Neural progenitor cell (in vitro differentiated cells): ENCODE data around the gene IGFLR1. TPM values are rescaled to one million over a fixed set of nuclear protein-coding genes. Genes with fewer than 3 reads are reported as not detected.

Experiments used
- DNase-seq: peaks from one replicate; pipeline ENCODE4 v3.0.0-alpha.2; 2016; ENCODE audit warnings: low spot score
- H2AFZ ChIP-seq: fragments of 200-600 bp; sonication (generic); replicated peaks from 2 replicates; pipeline ENCODE4 v1.6.1; 2016; ENCODE audit warnings: antibody characterized with exemption
- H3F3A ChIP-seq: fragments of 200-600 bp; sonication (generic); 2 replicates; pipeline ENCODE4 v1.6.1; 2016; ENCODE audit warnings: antibody characterized with exemption, low read depth
- H3K27ac ChIP-seq: fragments of 200-600 bp; sonication (generic); 2 replicates; pipeline ENCODE4 v1.5.1; 2016; ENCODE audit warnings: mild to moderate bottlenecking
- H3K27me3 ChIP-seq: fragments of 200-600 bp; sonication (generic); 2 replicates; pipeline ENCODE4 v1.6.1; 2016; ENCODE audit warnings: mild to moderate bottlenecking, moderate library complexity
- H3K36me3 ChIP-seq: fragments of 200-600 bp; sonication (generic); 2 replicates; pipeline ENCODE4 v1.5.1; 2016
- H3K4me1 ChIP-seq: fragments of 200-600 bp; sonication (generic); 2 replicates; pipeline ENCODE4 v1.6.1; 2016; ENCODE audit warnings: mixed run types
- H3K4me2 ChIP-seq: fragments of 200-600 bp; sonication (generic); 2 replicates; pipeline ENCODE4 v1.6.1; 2016
- H3K4me3 ChIP-seq: fragments of 200-600 bp; sonication (generic); 2 replicates; pipeline ENCODE4 v1.5.1; 2016
- H3K79me2 ChIP-seq: fragments of 200-600 bp; sonication (generic); 2 replicates; pipeline ENCODE4 v1.6.1; 2016; ENCODE audit warnings: low read depth
- H3K9ac ChIP-seq: fragments of 200-600 bp; sonication (generic); 2 replicates; pipeline ENCODE4 v1.6.1; 2016
- H3K9me3 ChIP-seq: fragments of 200-600 bp; sonication (generic); 2 replicates; pipeline ENCODE4 v1.5.1; 2016; ENCODE audit warnings: low read depth
- H4K20me1 ChIP-seq: fragments of 200-600 bp; sonication (generic); 2 replicates; pipeline ENCODE4 v1.6.1; 2016; ENCODE audit warnings: low read depth
- H3K27ac Mint-ChIP-seq: 3 replicates; pipeline ENCODE4 v1.8.0; 2021; ENCODE audit warnings: mixed read lengths
- H3K27me3 Mint-ChIP-seq: 2 replicates; pipeline ENCODE4 v1.8.0; 2022; ENCODE audit warnings: low read depth, mild to moderate bottlenecking, inconsistent platforms, moderate library complexity, mixed read lengths; ENCODE audit not compliant: insufficient read depth
- H3K36me3 Mint-ChIP-seq: 3 replicates; pipeline ENCODE4 v1.8.0; 2021; ENCODE audit warnings: mixed read lengths
- H3K4me1 Mint-ChIP-seq: 3 replicates; pipeline ENCODE4 v1.8.0; 2021; ENCODE audit warnings: mixed read lengths
- H3K4me3 Mint-ChIP-seq: 3 replicates; pipeline ENCODE4 v1.8.0; 2021; ENCODE audit warnings: mild to moderate bottlenecking, moderate library complexity, mixed read lengths
- H3K9me3 Mint-ChIP-seq: 3 replicates; pipeline ENCODE4 v1.8.0; 2020; ENCODE audit warnings: mixed read lengths
- CTCF ChIP-seq: fragments of 200-600 bp; sonication (generic); IDR thresholded peaks from 2 replicates; pipeline ENCODE4 v1.5.1; 2017; ENCODE audit warnings: antibody characterized with exemption, mild to moderate bottlenecking
- EZH2 ChIP-seq: fragments of 200-600 bp; sonication (generic); IDR thresholded peaks from 2 replicates; pipeline ENCODE4 v1.6.1; 2017; ENCODE audit warnings: antibody characterized with exemption, mild to moderate bottlenecking, moderate library complexity
- EZH2phosphoT487 ChIP-seq: fragments of 200-600 bp; sonication (generic); IDR thresholded peaks from 2 replicates; pipeline ENCODE4 v1.6.1; 2017; ENCODE audit warnings: antibody characterized with exemption
- total RNA-seq: library from RNA; depleted of rRNA; stranded (reverse); fragments of >200 nt; gene quantifications from 2 replicates; pipeline ENCODE4 v1.2.3, GENCODE V29; 2015; ENCODE audit warnings: low replicate concordance

Gene IGFLR1
- total RNA-seq, 1 donor from 2014 or later = 5.0 TPM

- Mint-ChIP-seq H3K4me1 (no peaks in the 10 kb centered on the region), H3K27ac (no peak overlapping the region), H3K9me3 (no peaks in the 10 kb centered on the region), H3K27me3 (peaks cover 10% of the 10 kb centered on the region), H3K4me3 (no peak overlapping the region), H3K36me3 (peaks cover 1% of the 10 kb centered on the region)
- H2AFZ ChIP-seq = no peak overlapping the region
- no peaks in the 10 kb centered on the region for H3K79me2 ChIP-seq
- H3K4me2 ChIP-seq = no peak overlapping the region
- no peak overlapping the region for H3K9ac ChIP-seq
- no peak for DNase-seq
- peaks cover 4% of the 10 kb centered on the region for H4K20me1 ChIP-seq
- H3K36me3 ChIP-seq = no peaks in the 10 kb centered on the region
- H3K4me3 ChIP-seq = no peak overlapping the region
- no peaks in the 10 kb centered on the region for H3K9me3 ChIP-seq
- no peak overlapping the region for H3K27ac ChIP-seq
- no peaks in the 10 kb centered on the region for H3K4me1 ChIP-seq
- H3F3A ChIP-seq = no peaks in the 10 kb centered on the region
- no peak for TF ChIP-seq EZH2phosphoT487
- no peak for TF ChIP-seq EZH2
- no peak for TF ChIP-seq CTCF
- peaks cover 15% of the 10 kb centered on the region for H3K27me3 ChIP-seq
Observed at GRCh38 chr19:35789978-35790944, 48.0 kb upstream of the IGFLR1 start.

- Histone ChIP-seq H3K9me3 (no peaks in the 10 kb centered on the region), H2AFZ (no peak overlapping the region), H3K9ac (no peak overlapping the region), H3K27ac (no peak overlapping the region), H3K36me3 (no peaks in the 10 kb centered on the region), H3K4me3 (no peak overlapping the region), H3K4me2 (no peak overlapping the region), H3K79me2 (no peaks in the 10 kb centered on the region), H3F3A (peaks cover 6% of the 10 kb centered on the region), H3K27me3 (peaks cover 15% of the 10 kb centered on the region), H4K20me1 (peaks cover 10% of the 10 kb centered on the region), H3K4me1 (peaks cover 5% of the 10 kb centered on the region)
- Mint-ChIP-seq H3K4me1 (no peaks in the 10 kb centered on the region), H3K27me3 (peaks cover 8% of the 10 kb centered on the region), H3K27ac (no peak overlapping the region), H3K4me3 (no peak overlapping the region), H3K36me3 (peaks cover 1% of the 10 kb centered on the region), H3K9me3 (no peaks in the 10 kb centered on the region)
- no peak for TF ChIP-seq EZH2phosphoT487
- no peak for TF ChIP-seq CTCF
- TF ChIP-seq EZH2 = no peak
- DNase-seq = no peak
Observed at GRCh38 chr19:35789195-35789977, 47.1 kb upstream of the IGFLR1 start.

GRCh38 chr19:35788205-35788960 is 46.1 kb upstream of the IGFLR1 start:
- peaks cover 15% of the 10 kb centered on the region for H3F3A ChIP-seq
- peaks cover 10% of the 10 kb centered on the region for H3K4me1 ChIP-seq
- no peak overlapping the region for H3K9ac ChIP-seq
- no peaks in the 10 kb centered on the region for H3K79me2 ChIP-seq
- H3K4me2 ChIP-seq = no peak overlapping the region
- no peak overlapping the region for H3K4me3 Mint-ChIP-seq
- H3K4me1 Mint-ChIP-seq = no peaks in the 10 kb centered on the region
- TF ChIP-seq CTCF (no peak), EZH2 (no peak), EZH2phosphoT487 (no peak)
- H3K27me3 Mint-ChIP-seq = peaks cover 4% of the 10 kb centered on the region
- no peaks in the 10 kb centered on the region for H3K36me3 ChIP-seq
- no peak overlapping the region for H2AFZ ChIP-seq
- no peak overlapping the region for H3K27ac ChIP-seq
- no peaks in the 10 kb centered on the region for H3K9me3 ChIP-seq
- H3K27me3 ChIP-seq = peaks cover 25% of the 10 kb centered on the region
- no peaks in the 10 kb centered on the region for H3K9me3 Mint-ChIP-seq
- no peak overlapping the region for H3K27ac Mint-ChIP-seq
- no peak overlapping the region for H3K4me3 ChIP-seq
- H4K20me1 ChIP-seq = peaks cover 18% of the 10 kb centered on the region
- peaks cover 1% of the 10 kb centered on the region for H3K36me3 Mint-ChIP-seq
- DNase-seq = no peak
